Peyer's patch (tissue), 4 donors: ENCODE data around the gene VSIG10.
"Not testable (repeated sequence)": the region's sequence is repeated elsewhere in the genome, so short reads cannot be mapped to it uniquely, and the experiment has no call there.

Source experiments
- POLR2A ChIP-seq, 2 donors: fragments of 450-650 bp; IDR thresholded peaks; one replicate each; pipeline ENCODE4 v1.5.1; 2017; ENCODE audit warnings: antibody characterized with exemption in 2 of 2, mild to moderate bottlenecking in 2 of 2, moderate library complexity in 2 of 2
- TF ChIP-seq, protein P1 (sequence below), 6 experiments: fragments of 450-650 bp in 4 of 6; fragments of 200-600 bp in 2 of 6; sonication (generic) in 1 of 6; IDR thresholded peaks; one replicate each; pipeline ENCODE4 v1.5.1; 2017 to 2019; ENCODE audit warnings: antibody characterized with exemption in 6 of 6, mild to moderate bottlenecking in 3 of 6, moderate library complexity in 1 of 6

DNA sequence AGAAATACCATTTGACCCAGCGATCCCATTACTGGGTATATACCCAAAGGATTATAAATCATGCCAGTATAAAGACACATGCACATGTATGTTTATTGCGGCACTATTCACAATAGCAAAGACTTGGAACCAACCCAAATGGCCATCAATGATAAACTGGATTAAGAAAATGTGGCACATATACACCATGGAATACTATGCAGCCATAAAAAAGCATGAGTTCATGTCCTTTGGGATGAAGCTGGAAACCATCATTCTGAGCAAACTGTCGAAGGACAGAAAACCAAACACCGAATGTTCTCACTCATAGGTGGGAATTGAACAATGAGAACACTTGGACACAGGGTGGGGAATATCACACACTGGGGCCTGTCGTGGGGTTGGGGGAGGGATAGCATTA lies 25.6 kb upstream of the VSIG10 start:
- TF ChIP-seq POLR2A (IDR thresholded peaks at IDR 0.05), result not testable (repeated sequence)
- TF ChIP-seq, protein P1, sequence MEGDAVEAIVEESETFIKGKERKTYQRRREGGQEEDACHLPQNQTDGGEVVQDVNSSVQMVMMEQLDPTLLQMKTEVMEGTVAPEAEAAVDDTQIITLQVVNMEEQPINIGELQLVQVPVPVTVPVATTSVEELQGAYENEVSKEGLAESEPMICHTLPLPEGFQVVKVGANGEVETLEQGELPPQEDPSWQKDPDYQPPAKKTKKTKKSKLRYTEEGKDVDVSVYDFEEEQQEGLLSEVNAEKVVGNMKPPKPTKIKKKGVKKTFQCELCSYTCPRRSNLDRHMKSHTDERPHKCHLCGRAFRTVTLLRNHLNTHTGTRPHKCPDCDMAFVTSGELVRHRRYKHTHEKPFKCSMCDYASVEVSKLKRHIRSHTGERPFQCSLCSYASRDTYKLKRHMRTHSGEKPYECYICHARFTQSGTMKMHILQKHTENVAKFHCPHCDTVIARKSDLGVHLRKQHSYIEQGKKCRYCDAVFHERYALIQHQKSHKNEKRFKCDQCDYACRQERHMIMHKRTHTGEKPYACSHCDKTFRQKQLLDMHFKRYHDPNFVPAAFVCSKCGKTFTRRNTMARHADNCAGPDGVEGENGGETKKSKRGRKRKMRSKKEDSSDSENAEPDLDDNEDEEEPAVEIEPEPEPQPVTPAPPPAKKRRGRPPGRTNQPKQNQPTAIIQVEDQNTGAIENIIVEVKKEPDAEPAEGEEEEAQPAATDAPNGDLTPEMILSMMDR (IDR thresholded peaks at IDR 0.05), result not testable (repeated sequence)
